GM18870 (cell line): Measurements from ENCODE around the gene MRM3.
"Not testable (repeated sequence)": the region's sequence is repeated elsewhere in the genome, so short reads cannot be mapped to it uniquely, and the experiment has no call there.

ENCODE experiments used
- ATAC-seq: cut with Tn5 transposase; IDR thresholded peaks from one replicate; pipeline ENCODE4 v1.9.1; 2021; ENCODE audit warnings: moderate library complexity; ENCODE audit not compliant: unreplicated experiment

The MRM3 gene

GRCh38 chr17:794876-795275 is 12.7 kb downstream of the MRM3 start:
- ATAC-seq: no peak

- no peak for ATAC-seq
Measured at GRCh38 chr17:795276-795675, 13.1 kb downstream of the MRM3 start.

GRCh38 chr17:795721-796120 is 13.6 kb downstream of the MRM3 start:
- ATAC-seq: no peak

- ATAC-seq: no peak
Measured at GRCh38 chr17:796609-797008, 14.5 kb downstream of the MRM3 start.

- ATAC-seq: no peak
Measured at GRCh38 chr17:797236-797840, 15.2 kb downstream of the MRM3 start.

GRCh38 chr17:798246-798645 is 16.1 kb downstream of the MRM3 start:
- no peak for ATAC-seq

- ATAC-seq: no peak
Measured at GRCh38 chr17:799261-799660, 17.1 kb downstream of the MRM3 start.

GRCh38 chr17:800446-801242 is 18.5 kb downstream of the MRM3 start:
- ATAC-seq: no peak

GRCh38 chr17:801660-802059 is 19.5 kb downstream of the MRM3 start:
- ATAC-seq: no peak

- ATAC-seq: no peak
Measured at GRCh38 chr17:802481-802880, 20.3 kb downstream of the MRM3 start.

- no peak for ATAC-seq
Measured at GRCh38 chr17:802901-803881, 21.0 kb downstream of the MRM3 start.

- no peak for ATAC-seq
Measured at GRCh38 chr17:804541-805435, 22.6 kb downstream of the MRM3 start.

GRCh38 chr17:805886-806285 is 23.7 kb downstream of the MRM3 start:
- not testable (repeated sequence) for ATAC-seq

- ATAC-seq: no peak
Measured at GRCh38 chr17:806346-806745, 24.2 kb downstream of the MRM3 start.

- no peak for ATAC-seq
Measured at GRCh38 chr17:806781-807522, 24.8 kb downstream of the MRM3 start.

GRCh38 chr17:807523-808294 is 25.6 kb downstream of the MRM3 start:
- no peak for ATAC-seq

GRCh38 chr17:811051-811784 is 29.1 kb downstream of the MRM3 start:
- ATAC-seq: no peak

GRCh38 chr17:812638-813204 is 30.6 kb downstream of the MRM3 start:
- ATAC-seq: no peak
